ENCODE measurements around the gene WWC2. TPM values are rescaled to one million over a fixed set of nuclear protein-coding genes. Genes with fewer than 3 reads are reported as not detected.

The WWC2 gene
- total and polyA plus RNA-seq, 2 experiments from 2014 or later, result 50.5 to 74.2 TPM

DNA sequence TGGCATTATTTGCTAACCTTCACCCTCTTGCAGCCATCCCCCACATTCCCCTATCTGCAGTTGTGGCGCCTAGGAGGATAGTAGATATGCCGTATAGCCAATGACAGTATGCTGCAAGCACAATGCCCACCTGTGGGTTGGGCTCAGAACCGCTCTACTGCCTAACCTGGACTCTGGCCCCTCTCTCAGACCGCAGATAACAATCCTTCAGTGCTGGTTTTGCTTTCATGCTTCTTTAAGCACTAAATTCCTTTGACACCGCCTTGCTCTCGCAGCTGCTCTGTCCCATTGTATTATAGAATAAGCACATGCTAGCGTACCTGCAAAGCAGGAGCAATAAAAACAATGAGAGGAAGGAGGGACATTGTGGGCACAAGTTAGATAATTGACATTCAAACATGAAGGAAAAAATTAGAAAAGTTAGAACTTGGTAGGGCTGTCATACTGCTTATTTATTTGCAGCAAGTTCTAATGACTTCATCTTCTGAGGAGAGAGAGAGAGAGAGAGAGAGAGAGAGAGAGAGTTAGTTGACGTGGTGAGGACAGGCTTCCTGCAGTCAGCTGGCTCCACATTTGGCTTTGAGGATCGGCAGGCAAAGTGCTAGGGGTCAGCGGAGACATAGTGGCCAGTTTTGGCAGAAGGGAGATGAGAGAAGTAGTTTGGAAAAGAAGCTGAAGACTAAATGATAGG lies 55.8 kb downstream of the WWC2 start (continued):
- TF ChIP-seq, protein P1, sequence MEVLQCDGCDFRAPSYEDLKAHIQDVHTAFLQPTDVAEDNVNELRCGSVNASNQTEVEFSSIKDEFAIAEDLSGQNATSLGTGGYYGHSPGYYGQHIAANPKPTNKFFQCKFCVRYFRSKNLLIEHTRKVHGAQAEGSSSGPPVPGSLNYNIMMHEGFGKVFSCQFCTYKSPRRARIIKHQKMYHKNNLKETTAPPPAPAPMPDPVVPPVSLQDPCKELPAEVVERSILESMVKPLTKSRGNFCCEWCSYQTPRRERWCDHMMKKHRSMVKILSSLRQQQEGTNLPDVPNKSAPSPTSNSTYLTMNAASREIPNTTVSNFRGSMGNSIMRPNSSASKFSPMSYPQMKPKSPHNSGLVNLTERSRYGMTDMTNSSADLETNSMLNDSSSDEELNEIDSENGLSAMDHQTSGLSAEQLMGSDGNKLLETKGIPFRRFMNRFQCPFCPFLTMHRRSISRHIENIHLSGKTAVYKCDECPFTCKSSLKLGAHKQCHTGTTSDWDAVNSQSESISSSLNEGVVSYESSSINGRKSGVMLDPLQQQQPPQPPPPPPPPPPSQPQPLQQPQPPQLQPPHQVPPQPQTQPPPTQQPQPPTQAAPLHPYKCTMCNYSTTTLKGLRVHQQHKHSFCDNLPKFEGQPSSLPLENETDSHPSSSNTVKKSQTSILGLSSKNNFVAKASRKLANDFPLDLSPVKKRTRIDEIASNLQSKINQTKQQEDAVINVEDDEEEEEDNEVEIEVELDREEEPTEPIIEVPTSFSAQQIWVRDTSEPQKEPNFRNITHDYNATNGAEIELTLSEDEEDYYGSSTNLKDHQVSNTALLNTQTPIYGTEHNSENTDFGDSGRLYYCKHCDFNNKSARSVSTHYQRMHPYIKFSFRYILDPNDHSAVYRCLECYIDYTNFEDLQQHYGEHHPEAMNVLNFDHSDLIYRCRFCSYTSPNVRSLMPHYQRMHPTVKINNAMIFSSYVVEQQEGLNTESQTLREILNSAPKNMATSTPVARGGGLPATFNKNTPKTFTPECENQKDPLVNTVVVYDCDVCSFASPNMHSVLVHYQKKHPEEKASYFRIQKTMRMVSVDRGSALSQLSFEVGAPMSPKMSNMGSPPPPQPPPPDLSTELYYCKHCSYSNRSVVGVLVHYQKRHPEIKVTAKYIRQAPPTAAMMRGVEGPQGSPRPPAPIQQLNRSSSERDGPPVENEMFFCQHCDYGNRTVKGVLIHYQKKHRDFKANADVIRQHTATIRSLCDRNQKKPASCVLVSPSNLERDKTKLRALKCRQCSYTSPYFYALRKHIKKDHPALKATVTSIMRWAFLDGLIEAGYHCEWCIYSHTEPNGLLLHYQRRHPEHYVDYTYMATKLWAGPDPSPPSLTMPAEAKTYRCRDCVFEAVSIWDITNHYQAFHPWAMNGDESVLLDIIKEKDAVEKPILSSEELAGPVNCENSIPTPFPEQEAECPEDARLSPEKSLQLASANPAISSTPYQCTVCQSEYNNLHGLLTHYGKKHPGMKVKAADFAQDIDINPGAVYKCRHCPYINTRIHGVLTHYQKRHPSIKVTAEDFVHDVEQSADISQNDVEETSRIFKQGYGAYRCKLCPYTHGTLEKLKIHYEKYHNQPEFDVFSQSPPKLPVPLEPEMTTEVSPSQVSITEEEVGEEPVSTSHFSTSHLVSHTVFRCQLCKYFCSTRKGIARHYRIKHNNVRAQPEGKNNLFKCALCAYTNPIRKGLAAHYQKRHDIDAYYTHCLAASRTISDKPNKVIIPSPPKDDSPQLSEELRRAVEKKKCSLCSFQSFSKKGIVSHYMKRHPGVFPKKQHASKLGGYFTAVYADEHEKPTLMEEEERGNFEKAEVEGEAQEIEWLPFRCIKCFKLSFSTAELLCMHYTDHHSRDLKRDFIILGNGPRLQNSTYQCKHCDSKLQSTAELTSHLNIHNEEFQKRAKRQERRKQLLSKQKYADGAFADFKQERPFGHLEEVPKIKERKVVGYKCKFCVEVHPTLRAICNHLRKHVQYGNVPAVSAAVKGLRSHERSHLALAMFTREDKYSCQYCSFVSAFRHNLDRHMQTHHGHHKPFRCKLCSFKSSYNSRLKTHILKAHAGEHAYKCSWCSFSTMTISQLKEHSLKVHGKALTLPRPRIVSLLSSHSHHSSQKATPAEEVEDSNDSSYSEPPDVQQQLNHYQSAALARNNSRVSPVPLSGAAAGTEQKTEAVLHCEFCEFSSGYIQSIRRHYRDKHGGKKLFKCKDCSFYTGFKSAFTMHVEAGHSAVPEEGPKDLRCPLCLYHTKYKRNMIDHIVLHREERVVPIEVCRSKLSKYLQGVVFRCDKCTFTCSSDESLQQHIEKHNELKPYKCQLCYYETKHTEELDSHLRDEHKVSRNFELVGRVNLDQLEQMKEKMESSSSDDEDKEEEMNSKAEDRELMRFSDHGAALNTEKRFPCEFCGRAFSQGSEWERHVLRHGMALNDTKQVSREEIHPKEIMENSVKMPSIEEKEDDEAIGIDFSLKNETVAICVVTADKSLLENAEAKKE (CRISPR knock-in tag; IDR thresholded peaks at IDR 0.05), result no peak
- TF ChIP-seq, protein P2, sequence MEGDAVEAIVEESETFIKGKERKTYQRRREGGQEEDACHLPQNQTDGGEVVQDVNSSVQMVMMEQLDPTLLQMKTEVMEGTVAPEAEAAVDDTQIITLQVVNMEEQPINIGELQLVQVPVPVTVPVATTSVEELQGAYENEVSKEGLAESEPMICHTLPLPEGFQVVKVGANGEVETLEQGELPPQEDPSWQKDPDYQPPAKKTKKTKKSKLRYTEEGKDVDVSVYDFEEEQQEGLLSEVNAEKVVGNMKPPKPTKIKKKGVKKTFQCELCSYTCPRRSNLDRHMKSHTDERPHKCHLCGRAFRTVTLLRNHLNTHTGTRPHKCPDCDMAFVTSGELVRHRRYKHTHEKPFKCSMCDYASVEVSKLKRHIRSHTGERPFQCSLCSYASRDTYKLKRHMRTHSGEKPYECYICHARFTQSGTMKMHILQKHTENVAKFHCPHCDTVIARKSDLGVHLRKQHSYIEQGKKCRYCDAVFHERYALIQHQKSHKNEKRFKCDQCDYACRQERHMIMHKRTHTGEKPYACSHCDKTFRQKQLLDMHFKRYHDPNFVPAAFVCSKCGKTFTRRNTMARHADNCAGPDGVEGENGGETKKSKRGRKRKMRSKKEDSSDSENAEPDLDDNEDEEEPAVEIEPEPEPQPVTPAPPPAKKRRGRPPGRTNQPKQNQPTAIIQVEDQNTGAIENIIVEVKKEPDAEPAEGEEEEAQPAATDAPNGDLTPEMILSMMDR (conservative IDR thresholded peaks at IDR 0.05; ENCODE audit: low read depth in 2 of 2), result no peak
- TF ChIP-seq POLR2AphosphoS5 (IDR thresholded peaks at IDR 0.05; ENCODE audit: low read depth), result no peak
- TF ChIP-seq STAT1 (IDR thresholded peaks at IDR 0.05; ENCODE audit: unreplicated experiment), result no peak

DNA sequence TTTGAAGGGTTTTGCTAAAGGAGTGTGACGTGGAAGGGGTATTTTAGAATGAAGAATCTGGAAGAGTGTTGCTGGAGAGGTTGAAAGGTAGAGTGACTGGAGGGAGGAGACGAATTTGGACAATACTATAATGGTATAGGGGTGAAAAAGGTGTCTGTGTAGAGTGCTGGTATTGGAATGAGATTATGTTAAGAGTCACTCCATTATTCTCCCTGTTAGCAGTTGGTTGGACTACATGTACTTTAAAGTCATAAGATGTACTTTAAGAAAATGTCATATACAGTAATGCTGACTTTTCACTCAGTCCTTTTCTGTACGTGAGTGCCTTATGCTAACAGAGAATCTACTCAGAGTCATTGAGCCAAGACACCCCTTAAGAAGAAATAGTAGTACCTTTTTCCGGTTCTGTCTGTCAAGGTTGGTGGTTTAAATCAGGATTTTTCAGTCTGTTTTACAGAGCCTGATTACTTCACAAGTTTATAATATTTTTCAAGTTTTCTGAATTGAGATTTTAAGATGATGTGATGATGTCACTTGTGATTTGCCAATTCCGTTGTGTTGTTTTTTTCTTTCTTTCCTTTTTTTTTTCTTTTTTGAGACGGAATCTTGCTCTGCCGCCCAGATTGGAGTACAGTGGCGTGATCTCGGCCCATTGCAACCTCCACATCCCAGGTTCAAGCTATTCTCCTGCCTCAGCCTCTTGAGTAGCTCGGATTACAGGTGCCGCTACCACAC lies 56.6 kb downstream of the WWC2 start:
- H2AFZ ChIP-seq, result no peak overlapping the region
- peak overlapping the region; percentile 77; the same call in 1 of the 2 replicates for H3K27ac ChIP-seq (ENCODE audit: low read depth)
- H3K27me3 ChIP-seq (ENCODE audit: insufficient read depth), result no peaks in the 10 kb centered on the region
- Mint-ChIP-seq H3K9me3 (no peaks in the 10 kb centered on the region), H3K27ac (no peak overlapping the region), H3K27me3 (ENCODE audit: insufficient read depth, low read depth, poor library complexity) (peaks cover 4% of the 10 kb centered on the region), H3K4me1 (peaks cover 50% of the 10 kb centered on the region), H3K36me3 (ENCODE audit: low read depth) (peaks cover 10% of the 10 kb centered on the region; the same call in 2 of the 3 replicates), H3K4me3 (no peak overlapping the region)
- no peak overlapping the region for H3K4me3 ChIP-seq
- peaks cover 38% of the 10 kb centered on the region for H3K4me1 ChIP-seq (ENCODE audit: insufficient read depth)
- H3K79me2 ChIP-seq (replicated peaks; ENCODE audit: insufficient read depth), result peaks cover 100% of the 10 kb centered on the region
- DNase-seq (ENCODE audit: low spot score) (no peak), ATAC-seq (no peak)
- no peaks in the 10 kb centered on the region for H3K9me2 ChIP-seq (ENCODE audit: insufficient read depth)
- peaks cover 37% of the 10 kb centered on the region for H4K20me1 ChIP-seq (replicated peaks; ENCODE audit: insufficient read depth)
- 0 out of 2 replicates have a peak, but pooled peaks cover 3% of the 10 kb centered on the region for H3F3A ChIP-seq (replicated peaks; ENCODE audit: low read depth)
- H3K4me2 ChIP-seq, result no peak overlapping the region
- no peaks in the 10 kb centered on the region for H3K36me3 ChIP-seq (ENCODE audit: insufficient read depth)
- no peak for TF ChIP-seq ZNF331 (CRISPR knock-in tag; IDR thresholded peaks at IDR 0.05; ENCODE audit: low read depth)
- TF ChIP-seq NANOG (IDR thresholded peaks at IDR 0.05; ENCODE audit: borderline replicate concordance), result no peak
- TF ChIP-seq, protein P3, sequence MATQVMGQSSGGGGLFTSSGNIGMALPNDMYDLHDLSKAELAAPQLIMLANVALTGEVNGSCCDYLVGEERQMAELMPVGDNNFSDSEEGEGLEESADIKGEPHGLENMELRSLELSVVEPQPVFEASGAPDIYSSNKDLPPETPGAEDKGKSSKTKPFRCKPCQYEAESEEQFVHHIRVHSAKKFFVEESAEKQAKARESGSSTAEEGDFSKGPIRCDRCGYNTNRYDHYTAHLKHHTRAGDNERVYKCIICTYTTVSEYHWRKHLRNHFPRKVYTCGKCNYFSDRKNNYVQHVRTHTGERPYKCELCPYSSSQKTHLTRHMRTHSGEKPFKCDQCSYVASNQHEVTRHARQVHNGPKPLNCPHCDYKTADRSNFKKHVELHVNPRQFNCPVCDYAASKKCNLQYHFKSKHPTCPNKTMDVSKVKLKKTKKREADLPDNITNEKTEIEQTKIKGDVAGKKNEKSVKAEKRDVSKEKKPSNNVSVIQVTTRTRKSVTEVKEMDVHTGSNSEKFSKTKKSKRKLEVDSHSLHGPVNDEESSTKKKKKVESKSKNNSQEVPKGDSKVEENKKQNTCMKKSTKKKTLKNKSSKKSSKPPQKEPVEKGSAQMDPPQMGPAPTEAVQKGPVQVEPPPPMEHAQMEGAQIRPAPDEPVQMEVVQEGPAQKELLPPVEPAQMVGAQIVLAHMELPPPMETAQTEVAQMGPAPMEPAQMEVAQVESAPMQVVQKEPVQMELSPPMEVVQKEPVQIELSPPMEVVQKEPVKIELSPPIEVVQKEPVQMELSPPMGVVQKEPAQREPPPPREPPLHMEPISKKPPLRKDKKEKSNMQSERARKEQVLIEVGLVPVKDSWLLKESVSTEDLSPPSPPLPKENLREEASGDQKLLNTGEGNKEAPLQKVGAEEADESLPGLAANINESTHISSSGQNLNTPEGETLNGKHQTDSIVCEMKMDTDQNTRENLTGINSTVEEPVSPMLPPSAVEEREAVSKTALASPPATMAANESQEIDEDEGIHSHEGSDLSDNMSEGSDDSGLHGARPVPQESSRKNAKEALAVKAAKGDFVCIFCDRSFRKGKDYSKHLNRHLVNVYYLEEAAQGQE (IDR thresholded peaks at IDR 0.05; ENCODE audit: unreplicated experiment), result no peak
